Stimulated activated CD8-positive, alpha-beta memory T cell treated with anti-CD3 and anti-CD28 coated beads, Interleukin-4, amount 100 ng/mL, for 24 hours (primary cell): ENCODE measurements around the gene PITRM1.
"Not testable (repeated sequence)": the region's sequence is repeated elsewhere in the genome, so short reads cannot be mapped to it uniquely, and the experiment has no call there.

Source experiments
- DNase-seq: peaks from one replicate; pipeline ENCODE4 v3.0.0-alpha.2; 2020; ENCODE audit warnings: low read depth

Gene PITRM1

DNA sequence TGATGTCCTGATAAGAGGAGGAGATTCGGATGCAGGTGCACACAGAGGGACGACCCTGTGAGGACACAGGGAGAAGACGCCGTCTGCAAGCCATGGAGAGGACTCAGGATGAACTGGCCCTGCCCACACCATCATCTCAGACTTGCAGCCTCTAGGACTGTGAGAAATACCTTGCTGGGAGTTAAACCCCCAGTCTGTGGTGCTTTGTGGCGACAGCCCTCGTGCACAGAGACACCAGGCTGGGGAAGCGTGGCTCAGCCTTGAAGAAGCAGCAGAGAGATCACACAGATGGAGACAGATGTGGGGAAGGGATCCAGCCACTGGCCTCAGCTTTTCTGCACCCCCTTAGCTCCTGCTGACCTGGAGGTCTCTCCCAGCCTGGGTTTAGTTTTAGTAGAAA is 26.3 kb upstream of the PITRM1 start:
- DNase-seq, result no peak

DNA sequence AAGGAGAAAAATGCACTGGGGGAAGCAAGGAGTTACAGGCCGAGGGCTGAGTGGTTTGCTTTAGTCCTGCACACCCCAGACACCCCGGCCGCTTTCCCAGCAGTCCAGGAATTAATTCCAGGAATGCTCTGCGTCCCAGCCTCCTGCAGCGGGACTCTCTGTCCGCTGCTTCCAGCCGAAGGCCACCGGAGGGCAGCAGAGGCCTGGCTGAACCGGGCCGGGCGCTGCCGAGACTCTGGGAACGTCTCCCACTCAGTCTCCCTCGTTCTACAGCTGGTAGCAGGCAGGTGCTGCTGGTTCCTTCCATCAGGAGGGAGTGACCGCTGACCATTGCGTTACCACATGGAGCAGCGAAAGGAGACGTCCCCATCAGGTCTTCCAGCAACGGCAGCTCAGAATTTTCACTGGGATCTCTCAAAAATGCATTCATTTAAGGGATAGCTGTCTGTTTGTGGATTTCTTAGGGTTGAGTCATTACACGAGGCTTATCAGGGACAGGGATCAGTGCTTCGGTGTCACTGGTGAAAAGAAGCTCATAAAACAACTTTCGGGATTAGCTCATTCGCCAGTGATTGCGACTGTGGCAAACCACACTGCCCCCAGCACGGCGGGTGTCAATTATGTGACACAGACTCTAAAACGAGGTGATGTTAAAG is 24.9 kb upstream of the PITRM1 start:
- DNase-seq, result peak; percentile 67

DNA sequence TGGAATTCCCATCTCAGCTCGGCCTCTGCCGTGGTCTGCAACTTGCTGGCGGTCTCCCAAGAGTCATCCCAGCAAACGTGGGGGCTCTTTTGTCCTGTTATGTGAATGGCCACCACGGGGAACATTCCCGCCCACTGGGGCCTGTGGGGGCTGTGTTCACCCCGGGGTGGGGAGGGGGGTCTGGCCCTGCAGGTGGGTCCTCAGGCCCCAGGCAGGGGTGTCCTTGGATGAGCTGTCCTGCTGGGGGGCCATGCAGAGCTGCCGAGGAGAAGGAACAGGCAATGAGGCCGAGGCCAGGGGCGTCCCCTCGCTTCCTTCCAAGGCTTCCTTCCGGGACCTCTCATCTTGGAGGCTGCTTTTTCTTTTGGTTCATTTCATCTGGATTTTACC is 24.4 kb upstream of the PITRM1 start:
- DNase-seq, result no peak

DNA sequence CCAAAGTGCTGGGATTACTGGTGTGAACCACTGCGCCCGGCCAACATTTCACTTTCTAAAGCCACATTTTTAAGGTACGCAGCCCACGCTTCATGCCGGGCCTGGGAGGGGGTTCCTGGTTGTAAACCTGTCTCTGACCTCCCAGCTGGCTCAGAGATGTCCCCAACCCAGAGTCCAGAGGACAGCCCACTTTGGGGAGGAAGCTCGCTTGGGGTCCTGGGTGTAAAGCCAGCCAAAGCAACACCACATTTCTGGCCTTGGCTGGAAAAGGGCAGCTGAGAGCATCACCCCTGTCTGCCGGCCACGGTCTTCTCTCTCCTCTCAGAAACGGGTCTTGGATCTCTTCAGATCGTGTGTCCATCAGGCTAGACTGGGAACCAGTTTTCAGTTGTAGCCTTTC is 23.9 kb upstream of the PITRM1 start:
- no peak for DNase-seq

DNA sequence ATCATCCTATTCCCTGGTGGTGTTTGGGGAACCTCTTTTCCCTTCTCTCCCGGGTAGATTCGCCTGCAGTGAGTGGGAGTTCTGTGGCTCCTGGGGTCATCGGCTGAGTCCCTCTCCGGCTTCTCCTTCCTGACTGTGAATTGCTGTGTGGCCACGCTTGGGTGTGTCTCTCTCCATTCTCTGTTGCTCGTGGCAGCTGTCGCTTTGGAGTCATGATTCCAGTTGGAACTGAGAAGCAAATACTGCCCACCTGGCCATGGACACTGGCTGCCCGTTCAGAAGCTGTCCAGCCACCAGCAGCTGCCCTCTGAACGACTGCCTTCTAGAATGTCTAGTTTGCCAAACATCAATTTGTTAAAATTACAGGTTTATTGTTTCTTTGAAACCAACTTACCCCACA is 23.1 kb upstream of the PITRM1 start:
- no peak for DNase-seq

DNA sequence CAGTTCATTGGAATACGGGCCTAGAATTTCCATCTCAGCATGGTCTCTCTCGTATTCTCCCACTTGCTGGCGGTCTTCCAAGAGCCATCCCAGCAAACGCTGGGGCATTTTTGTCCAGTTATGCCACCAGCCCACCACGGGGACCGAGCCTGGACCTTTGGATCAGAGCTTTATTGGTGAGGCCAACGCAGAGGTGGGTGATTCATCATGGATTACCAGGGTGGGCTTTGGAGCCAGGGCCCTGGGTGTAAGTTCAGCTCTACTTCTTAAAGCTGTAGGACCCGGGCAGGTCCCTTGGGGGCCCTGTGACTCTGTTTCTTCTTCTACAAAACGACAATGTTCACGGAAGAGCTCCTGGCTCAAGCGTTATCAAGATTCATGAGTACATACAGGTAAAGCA is 22.7 kb upstream of the PITRM1 start:
- no peak for DNase-seq

DNA sequence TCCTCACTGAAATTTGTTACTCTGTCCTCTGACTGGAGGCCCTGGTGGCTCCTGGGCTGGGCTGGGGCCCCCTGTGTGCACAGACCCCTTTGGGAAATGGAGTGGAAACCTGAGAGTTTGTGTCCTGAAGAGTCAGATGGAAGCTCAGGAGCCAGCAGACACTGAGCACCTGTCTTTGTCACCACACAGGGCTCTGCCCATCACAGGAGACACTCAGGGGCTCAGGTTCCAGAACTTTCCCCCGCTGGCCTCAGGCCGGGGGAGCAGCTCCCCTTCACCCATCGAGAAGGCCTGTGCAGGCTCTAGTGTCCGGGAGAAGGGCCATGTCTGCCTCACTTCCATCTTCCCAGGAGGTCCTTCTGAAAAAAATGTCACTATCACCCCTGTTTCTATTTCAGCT is 22.3 kb upstream of the PITRM1 start:
- no peak for DNase-seq

DNA sequence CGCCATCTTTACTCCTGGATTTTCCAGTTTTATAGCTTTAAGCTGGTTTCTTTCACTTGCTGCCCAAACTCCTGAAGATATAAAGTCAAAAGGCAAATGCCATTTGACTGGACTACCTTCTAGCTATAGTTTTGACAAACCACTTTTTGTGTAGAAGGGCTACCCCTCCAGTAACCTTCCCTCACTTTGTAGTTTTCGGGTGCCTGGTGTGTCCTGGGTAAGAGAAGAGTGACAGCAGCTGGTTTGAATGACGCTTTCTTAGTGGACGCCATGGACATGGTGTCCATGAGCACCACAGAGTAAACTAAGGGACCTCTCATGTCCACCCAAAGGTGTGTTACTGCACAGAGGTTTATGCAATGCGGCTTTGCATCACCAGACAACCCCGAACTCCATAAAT is 21.2 kb upstream of the PITRM1 start:
- DNase-seq, result no peak

DNA sequence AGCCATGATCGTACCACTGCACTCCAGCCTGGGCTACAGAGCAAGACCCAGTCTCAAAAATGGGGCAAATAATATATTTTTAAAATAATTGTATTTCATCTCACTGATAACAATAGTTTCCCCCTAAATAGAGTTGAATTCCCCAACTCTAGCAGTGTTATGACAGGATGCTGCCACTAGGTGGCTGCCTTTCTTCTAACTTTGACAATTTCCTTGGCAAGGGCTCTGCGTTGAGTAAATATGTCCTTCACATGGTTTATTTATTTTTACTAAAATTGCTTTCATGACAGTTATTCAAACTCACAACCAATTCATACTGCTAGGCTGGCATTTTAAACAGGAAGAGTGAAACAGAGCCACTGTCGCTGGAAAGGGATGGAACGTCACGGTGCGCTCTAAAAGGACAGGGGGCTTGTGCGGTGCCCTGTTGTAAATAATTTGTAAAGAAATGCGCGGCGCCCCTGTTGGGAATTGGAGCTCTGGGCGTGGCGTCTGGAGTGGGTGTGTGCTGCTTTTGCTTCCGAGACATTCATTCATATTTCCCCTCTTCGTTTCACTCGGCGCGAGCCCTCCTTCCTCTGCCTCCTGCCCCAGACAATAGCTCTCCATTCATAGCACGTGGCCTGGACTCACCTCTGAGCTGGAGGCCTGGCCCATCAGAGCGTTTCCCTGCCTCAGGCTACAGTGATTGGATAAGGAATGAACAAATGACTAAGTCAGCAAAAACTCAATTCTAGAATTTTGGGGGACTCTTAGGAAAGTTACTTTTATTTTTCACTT is 20.5 kb upstream of the PITRM1 start:
- DNase-seq, result peak; percentile 22

DNA sequence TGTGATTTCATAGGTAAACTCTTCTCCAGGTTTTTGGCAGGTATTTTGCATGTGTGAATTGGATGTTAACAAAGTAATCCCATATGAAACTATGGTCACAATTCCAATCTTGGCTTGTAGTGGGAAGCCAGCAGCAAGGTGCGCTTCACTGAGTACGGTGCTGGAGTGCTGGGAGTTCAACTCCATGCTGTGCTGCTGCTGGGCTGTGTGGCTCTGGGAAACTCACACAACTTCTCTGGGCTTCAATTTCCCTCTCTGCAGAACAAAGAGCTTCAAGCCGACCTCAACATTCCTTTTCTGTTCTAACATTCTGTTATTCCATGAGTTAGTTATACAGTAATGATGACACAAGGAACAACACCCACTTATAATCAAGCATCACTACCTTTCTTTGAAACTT is 18.2 kb upstream of the PITRM1 start:
- no peak for DNase-seq

DNA sequence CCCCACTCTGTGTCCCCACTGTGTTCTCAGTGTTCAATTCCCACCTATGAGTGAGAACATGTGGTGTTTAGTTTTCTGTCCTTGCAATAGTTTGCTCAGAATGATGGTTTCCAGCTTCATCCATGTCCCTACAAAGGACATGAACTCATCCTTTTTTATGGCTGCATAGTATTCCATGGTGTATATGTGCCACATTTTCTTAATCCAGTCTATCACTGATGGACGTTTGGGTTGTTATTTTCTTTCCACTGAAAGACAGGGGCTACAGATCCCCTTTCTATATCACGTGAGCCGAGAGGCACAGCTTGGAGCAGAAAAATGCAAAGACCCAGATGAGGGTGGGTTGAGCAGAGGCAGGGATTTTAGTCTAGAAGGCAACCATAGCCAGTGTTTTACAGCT is 14.6 kb upstream of the PITRM1 start:
- not testable (repeated sequence) for DNase-seq

DNA sequence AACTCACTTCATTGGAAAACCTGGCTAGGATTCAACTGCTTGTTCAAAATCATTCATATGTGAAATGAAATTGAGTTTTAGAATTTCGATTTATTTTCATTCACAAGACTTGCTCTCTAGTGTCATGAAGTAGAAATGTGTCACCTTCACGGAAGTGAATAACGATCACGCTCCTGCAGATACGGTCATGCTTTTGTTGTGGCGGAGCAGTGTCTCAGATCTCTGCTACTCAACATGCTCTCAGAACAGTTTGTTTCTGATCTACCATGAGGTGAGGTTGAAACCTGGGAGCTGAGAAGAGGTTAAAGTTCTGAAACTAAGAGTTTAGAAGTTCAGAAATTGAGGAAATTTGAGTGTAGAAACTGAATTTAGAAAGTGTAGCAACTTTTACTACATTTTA is 13.8 kb upstream of the PITRM1 start:
- DNase-seq, result no peak

DNA sequence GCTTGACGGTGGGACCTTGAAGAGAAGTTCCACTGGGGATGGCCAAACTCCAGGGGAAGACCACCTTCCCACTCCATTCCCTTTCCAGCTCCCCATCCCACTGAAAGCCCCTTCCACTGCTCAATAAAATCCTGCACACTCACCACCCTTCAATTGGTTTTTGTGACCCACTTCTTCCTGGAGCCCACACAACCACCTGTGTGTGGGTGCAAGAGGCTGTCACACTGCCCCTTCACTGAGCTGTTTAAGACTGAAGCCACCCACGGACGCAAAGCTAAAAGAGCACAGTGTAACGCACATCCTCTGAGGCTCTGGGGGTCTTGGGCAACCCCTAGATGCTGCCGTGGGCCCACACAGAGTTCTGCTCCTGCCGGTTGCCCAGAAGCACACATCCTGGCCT is 12.8 kb upstream of the PITRM1 start:
- DNase-seq, result no peak

DNA sequence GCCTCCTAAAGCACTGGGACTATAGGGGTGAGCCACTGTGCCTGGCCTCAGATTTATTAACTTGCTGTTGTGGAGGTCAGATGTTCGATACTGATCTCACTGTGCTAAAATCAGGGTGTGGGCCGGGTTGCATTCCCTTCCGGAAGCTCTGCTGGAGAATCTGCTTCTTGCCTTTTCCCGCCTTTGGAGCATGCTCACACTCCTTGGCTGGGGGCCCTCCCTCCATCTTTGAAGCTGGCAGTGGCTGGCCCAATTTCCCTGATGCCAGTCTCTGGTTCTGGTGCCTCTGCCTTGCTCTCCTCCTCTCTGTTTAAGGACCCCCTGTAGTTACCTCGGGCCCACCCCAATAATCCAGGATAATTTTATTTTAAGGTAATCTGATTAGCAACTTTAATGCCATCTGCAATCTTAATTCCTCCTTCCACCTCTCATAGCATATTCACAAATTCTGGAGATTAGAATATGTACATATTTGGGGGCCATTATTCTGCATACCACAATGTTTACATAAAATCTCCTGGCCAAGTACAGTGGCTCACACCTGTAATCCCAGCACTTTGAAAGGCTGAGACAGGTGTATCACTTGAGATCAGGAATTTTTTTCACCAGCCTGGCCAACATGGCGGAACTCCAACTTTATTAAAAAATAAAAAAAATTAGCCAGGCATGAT is 7.9 kb upstream of the PITRM1 start:
- DNase-seq, result no peak

DNA sequence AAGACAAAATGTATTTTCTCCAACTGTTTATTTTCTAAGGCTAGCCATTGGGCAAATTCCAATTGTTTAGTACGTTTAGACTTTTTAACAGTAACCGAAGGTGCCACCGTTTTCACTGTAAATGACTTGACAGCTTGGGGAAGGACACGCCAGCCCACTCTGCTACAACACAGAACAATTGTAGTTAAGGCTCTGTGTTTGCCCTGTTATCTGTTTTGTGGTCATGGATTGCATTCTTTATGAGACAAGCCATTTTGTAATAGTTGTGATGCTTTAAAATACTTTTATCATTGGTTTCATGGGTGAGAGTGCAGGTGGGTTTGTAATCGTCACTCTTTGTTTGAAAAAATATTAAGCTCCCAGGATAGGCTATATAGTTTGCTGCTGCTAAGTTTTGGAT is 6.6 kb upstream of the PITRM1 start:
- no peak for DNase-seq

DNA sequence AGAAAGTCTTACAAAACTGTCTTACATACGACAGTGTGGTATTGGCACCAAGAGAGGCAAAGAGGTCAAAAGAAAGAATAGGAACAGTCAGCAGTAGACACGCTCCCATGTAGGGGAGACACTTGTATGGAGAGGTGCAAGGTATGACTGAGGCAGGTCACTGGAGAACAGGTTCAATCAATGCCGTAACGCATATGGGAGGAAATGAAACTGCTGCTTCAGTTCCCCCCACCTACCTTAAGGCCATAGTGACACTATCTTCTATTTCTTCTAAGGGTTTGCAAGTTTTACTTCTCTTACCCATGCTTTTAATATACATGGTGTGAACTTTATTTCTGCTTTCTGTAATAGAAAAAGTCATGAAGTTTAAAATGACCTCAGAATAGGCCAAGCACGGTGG is 5.5 kb upstream of the PITRM1 start:
- DNase-seq, result no peak

DNA sequence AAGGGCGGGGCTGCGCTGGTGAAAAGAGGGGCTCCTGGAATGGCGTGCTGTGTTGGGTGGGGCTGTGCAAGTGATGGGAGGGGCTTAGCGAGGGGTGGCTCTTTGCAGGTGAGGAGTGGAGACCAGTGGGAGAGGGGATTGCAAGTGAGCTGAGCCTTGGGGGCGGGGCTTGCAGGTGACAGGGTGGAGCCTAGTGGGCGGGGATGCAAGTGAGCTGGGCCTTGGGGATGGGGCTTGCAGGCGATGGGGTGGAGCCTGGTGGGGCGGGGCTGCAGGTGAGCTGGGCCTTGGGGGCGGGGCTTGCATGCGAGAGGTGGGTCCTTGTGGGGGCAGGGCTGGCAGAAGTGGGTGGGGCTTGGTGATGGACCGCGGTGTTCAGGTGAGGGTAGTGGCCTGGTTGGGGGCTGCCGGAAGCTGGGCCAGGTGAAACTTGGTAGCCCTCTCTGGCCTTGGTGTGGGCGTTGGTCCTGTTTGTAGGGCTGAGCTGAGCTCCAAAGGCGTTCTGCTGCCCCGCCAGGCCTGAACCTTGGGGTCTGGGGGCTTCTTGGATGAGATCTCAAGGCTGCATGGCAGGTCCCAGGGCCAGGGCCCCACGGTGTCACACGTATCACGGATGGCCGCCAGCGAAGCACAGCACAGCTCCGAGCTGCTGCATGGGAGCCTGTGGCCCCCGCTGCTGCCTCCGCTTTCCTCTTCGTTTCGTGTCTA is 743 bp upstream of the PITRM1 start:
- DNase-seq, result no peak

DNA sequence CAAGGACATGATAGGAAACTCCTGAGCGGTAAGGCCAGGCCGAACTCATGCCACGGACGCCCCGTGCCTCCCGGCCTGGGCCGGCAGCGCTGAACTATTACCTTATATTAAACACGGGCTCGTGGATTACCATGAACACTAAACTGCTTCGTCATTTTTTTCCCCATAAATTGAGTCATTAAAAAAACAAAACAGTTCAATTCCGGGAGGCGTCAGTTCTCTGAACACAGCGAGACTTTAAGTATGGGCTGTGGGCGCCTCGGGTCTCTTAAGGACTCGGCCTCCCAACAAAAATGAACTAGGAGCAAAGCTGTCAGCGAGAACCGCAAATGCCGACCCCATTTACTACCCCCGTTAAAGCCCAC is 519 bp downstream of the PITRM1 start:
- DNase-seq, result peak; percentile 19

DNA sequence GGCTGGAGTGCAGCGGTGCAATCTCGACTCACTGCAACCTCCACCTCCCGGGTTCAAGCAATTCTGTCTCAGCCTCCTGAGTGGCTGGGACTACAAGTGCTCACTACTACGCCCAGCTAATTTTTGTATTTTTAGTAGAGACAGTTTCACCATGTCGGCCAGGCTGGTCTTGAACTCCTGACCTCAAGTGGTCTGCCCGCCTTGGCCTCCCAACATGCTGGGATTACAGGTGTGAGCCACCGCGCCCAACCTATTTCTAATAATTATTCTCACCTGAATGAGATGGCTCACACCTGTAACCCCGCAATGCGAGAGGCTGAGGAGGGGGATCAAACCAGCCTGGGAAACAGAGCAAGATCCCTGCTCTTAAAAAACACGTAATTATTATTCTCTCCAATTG is 1.1 kb downstream of the PITRM1 start:
- DNase-seq, result not testable (repeated sequence)

DNA sequence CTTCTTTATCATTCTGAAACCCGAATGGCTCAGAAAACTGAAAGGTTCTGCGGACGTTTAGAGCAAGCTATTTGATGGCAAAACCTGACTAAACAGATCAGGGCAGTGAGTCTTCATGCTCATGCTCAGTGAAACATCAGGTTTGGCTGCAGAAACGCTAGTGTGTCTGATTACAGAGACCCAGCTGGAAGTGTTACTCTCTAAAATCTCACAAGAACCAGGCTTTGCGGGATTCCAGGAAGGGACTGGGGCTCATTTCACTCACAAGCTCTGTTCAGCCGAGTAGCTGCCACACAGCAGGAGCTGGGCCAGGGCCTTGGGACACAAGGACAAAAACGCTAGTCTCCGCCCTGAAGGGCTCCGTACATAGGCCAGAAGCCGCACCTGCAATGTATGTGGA is 2.9 kb downstream of the PITRM1 start:
- DNase-seq, result no peak

DNA sequence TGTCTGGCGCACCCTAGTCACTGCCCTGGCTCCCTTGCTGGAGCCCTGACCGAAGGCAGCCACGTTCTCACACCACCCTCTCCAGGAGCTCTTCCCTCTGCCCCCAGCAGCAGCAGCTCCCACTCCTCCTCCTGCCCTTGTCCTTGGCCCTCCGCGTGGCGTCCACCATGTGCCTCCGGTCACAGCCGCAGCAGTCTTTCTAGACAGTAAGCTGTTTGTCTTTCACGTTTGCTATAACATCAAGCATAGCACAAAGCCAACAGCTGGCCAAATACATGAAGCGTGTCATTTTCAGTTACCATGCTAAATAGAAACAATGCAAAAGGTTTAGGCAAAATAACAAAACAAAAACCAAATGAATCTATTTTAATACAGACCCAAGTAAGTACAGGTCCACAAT is 3.3 kb downstream of the PITRM1 start:
- DNase-seq, result no peak

DNA sequence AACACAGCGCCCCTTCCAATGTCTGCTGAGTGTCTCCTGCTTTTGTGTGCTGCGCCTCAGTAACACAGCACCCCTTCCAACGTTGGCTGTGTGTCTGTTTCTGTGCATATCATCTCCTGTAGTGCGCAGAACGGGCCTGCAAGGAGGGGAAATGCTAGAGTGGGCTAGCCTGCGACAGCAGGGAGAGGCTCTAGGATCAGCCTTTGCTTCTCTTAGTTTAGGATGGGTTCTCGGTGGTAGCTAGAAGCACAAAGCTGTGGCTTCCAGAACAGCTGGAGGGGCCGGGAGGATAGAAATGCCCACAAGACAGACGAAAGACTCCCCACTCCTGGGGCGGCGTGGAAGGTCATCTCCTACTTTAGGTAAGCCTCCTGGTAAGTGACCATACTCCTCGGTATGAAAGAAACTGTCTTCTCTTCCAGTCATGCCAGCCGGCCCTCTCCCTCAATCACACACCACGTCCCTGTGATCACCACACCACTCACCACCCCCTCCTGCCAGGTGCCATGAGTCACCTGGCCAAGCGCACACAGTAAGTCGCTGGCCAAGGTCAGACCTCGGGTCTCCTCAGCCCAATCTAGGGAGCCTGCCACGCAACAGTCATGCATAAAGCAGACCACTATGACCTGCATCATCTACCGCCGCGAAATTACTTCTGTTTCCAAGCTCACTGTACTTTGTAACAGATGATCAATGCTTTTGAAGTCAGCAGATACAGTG is 4.8 kb downstream of the PITRM1 start:
- no peak for DNase-seq
